WI38 (cell line): Measurements from ENCODE around the gene SMYD3.

Experiments used
- H3K4me3 ChIP-seq: 2 replicates; pipeline ENCODE4 v1.5.1; 2011; ENCODE audit warnings: low read depth, mild to moderate bottlenecking, control low read depth, low read length
- TF ChIP-seq, protein P1 (sequence below): IDR thresholded peaks from 2 replicates; pipeline ENCODE4 v1.5.1; 2012; ENCODE audit warnings: low read depth, mild to moderate bottlenecking, control low read depth, low read length

SMYD3 gene

DNA sequence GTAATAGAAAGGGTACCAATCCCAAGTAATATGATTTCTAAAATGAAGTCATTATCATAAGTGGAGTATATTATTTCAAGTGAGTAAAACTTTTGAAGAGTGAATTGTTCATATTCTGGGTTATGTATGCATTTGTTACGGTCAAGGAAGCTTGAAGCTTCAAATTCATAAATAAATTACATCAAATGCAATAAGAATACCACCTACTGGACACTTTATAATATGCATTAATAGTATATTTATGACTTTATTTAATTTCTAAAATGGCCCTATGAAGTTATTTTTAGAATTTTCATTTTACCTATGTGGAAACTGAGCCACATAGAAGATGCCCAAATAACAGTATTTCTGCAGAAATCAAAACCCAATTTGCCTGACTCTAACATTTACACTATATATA lies 260.6 kb downstream of the SMYD3 start:
- H3K4me3 ChIP-seq: no peak overlapping the region
- TF ChIP-seq, protein P1, sequence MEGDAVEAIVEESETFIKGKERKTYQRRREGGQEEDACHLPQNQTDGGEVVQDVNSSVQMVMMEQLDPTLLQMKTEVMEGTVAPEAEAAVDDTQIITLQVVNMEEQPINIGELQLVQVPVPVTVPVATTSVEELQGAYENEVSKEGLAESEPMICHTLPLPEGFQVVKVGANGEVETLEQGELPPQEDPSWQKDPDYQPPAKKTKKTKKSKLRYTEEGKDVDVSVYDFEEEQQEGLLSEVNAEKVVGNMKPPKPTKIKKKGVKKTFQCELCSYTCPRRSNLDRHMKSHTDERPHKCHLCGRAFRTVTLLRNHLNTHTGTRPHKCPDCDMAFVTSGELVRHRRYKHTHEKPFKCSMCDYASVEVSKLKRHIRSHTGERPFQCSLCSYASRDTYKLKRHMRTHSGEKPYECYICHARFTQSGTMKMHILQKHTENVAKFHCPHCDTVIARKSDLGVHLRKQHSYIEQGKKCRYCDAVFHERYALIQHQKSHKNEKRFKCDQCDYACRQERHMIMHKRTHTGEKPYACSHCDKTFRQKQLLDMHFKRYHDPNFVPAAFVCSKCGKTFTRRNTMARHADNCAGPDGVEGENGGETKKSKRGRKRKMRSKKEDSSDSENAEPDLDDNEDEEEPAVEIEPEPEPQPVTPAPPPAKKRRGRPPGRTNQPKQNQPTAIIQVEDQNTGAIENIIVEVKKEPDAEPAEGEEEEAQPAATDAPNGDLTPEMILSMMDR: no peak

DNA sequence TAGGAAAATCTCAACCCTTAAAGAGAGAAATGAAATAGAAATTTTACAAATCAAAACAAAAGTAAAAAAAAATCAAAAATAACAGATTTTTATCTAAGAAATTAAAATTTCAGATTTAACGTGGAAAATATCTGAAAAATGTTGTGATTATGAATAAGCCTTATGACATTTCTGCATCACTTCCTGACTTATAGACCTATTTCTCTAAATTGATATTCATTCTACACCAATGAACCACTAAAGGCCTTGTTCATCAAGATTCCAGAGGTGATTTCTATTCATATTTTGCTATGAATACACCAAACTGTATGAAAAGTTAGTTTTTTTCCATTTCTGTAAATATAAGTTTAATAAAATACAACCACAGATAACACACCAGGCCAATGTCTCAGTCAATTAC lies 261.5 kb downstream of the SMYD3 start:
- H3K4me3 ChIP-seq: no peak overlapping the region
- TF ChIP-seq, protein P1: no peak

DNA sequence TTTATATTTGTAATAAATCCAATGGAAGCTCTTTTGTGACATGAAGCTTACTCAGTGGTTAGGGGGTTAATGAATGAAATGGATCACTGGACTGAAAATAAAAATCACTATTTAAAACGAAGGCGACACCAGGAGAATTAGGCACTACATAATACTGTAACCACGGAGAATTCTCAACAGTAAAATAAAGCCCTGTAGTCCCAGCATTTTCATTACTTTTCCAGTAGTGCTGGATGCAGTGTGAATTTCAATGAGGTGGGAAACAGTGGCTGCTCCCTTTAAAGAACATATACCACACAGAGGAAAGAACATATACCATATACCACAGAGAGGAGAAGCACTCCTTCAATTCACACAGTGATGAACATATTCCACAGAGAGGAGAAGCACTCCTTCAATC lies 275.0 kb downstream of the SMYD3 start:
- TF ChIP-seq, protein P1: no peak
- no peak overlapping the region for H3K4me3 ChIP-seq

DNA sequence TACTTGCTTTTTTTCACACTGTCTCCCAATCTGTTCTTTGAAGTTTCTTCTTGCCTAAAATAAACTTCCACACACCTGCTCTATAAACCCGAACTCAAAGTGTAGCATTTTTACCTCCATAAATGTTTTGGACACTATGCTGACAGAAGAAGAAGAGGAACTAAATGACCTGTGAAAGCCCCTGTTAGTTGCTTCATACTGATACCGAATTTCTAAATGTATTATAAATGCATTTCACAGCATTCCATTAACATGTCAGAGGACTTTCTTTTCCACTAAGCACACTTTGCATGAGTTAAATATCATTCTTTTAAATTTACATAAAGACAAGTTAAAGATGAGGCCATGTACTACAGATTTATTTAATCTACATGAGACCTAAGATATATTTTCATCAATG lies 281.0 kb downstream of the SMYD3 start:
- TF ChIP-seq, protein P1: no peak
- H3K4me3 ChIP-seq: no peak overlapping the region

DNA sequence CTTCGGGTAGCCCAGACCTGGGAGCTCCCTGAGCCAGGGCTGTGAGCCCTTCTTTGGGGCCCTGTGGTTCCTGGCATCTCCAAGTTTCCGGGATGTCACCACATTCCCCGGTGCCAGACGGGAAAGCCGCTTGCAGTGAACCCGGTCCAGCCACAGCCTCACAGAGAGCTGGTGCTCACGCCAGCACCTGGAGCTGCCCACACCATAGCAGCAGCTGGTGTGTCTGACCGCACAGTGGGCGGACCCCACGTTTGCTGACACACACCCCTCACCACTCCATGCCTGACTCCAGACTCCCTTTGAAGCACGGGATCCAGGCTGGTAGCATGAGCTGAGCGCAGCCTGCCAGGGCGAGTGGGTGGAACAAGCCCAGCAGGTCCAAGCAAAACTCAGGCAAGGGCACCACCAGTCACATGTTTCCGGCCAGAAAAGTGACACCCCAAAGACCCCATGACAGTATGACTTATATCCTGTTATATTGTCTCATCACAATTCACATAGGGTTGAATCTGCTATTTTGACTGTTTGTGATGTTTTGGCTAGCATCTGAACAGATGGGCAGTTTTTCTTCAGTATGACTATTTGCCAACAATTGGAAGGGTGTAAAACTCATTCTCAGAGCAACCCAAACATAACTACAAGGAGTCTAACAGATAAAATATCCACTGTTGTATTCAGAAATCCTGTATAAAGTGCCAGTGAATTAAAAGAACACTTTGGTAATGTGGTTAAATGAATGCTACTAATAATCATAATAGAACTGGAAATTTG lies 285.4 kb downstream of the SMYD3 start:
- no peak overlapping the region for H3K4me3 ChIP-seq
- TF ChIP-seq, protein P1: no peak

DNA sequence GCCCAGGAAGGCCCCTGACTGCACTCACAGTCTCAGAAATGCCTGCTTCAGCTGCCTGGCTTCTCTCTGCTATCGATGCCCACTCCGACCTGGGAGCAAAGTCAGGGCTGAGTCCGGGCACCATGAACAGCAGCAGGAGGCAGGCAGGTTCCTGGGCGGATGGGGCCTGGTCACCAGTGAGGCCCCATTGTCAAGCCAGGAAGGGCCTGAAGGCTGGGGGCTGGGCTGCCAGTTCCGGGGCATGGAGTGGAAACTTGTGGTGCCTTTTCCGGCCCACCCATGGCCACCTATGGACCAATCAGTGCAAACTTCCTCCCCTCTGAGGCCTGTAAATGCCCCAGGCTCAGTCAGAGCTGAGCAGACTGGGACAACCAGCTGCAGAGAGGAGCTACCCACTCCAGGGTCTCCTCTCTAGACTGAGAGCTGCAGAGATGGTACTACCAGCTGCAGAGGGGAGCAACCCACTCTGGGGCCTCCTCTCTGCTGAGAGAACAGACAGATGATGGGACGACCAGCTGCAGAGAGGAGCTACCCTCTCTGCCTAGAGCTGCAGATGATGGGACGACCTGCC lies 286.5 kb downstream of the SMYD3 start:
- TF ChIP-seq, protein P1: no peak
- no peak overlapping the region for H3K4me3 ChIP-seq

DNA sequence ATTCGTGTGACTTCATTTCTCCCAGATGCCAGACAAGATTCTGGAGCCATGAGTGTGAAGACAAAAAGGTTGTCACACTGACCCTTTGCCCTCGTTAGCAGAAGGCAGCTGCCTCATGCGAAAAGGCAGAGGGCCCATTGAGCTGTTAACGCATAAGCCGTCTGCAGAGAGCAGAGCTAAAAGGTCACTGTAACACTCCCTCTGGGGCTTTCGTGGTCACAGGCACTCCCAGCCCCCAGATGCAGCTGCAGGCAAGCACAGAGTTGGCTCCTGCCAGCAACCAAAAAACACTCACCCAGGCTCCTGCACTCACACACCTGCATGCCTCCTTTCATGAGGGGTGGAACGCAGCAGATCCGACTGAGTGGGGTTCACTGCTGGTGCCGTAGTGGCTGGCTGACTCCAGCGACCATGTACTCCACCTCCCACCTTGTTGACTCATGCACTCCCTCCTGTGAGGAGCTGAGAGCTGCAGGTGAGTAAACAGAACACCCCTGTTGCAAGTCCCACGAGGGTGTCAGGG lies 287.5 kb downstream of the SMYD3 start:
- H3K4me3 ChIP-seq: no peak overlapping the region
- TF ChIP-seq, protein P1: no peak
